HG02852 (cell line): Measurements from ENCODE around the gene MS4A18.
"Not testable (repeated sequence)": the region's sequence is repeated elsewhere in the genome, so short reads cannot be mapped to it uniquely, and the experiment has no call there.

ENCODE experiments used
- ATAC-seq: cut with Tn5 transposase; IDR thresholded peaks from one replicate; pipeline ENCODE4 v1.9.1; 2021; ENCODE audit warnings: mild to moderate bottlenecking, moderate library complexity; ENCODE audit not compliant: unreplicated experiment

The MS4A18 gene

GRCh38 chr11:60734279-60734678, 9.8 kb downstream of the MS4A18 start:
- no peak for ATAC-seq

- no peak for ATAC-seq
These were observed 14.6 kb downstream of the MS4A18 start for GRCh38 chr11:60739114-60739513.

- ATAC-seq, result no peak
These were observed 16.1 kb downstream of the MS4A18 start for GRCh38 chr11:60740573-60740972.

- no peak for ATAC-seq
These were observed 16.9 kb downstream of the MS4A18 start for GRCh38 chr11:60741421-60741820.

- no peak for ATAC-seq
These were observed 18.5 kb downstream of the MS4A18 start for GRCh38 chr11:60743058-60743457.

GRCh38 chr11:60744114-60744513, 19.6 kb downstream of the MS4A18 start:
- ATAC-seq, result no peak

- no peak for ATAC-seq
These were observed 22.9 kb downstream of the MS4A18 start for GRCh38 chr11:60747359-60747873.

GRCh38 chr11:60748225-60748624, 23.7 kb downstream of the MS4A18 start:
- no peak for ATAC-seq

GRCh38 chr11:60748821-60749220, 24.3 kb downstream of the MS4A18 start:
- no peak for ATAC-seq

- ATAC-seq, result no peak
These were observed 26.4 kb downstream of the MS4A18 start for GRCh38 chr11:60750911-60751310.

- ATAC-seq, result no peak
These were observed 28.8 kb downstream of the MS4A18 start for GRCh38 chr11:60753309-60753708.

GRCh38 chr11:60754887-60755286, 30.4 kb downstream of the MS4A18 start:
- ATAC-seq, result no peak

- no peak for ATAC-seq
These were observed 31.9 kb downstream of the MS4A18 start, which contains the start of gene MS4A15 for GRCh38 chr11:60756307-60757032. TSS of gene MS4A15 (plus strand) at chr11:60756867. CDS start at chr11:60763734, 6,867 bp downstream.

GRCh38 chr11:60757231-60757800, 32.8 kb downstream of the MS4A18 start:
- no peak for ATAC-seq

GRCh38 chr11:60758671-60759070, 34.2 kb downstream of the MS4A18 start:
- not testable (repeated sequence) for ATAC-seq

GRCh38 chr11:60759438-60760225, 35.1 kb downstream of the MS4A18 start:
- ATAC-seq, result not testable (repeated sequence)

GRCh38 chr11:60761436-60762190, 37.1 kb downstream of the MS4A18 start:
- peak; percentile 27 for ATAC-seq

GRCh38 chr11:60762851-60763691, 38.6 kb downstream of the MS4A18 start:
- ATAC-seq, result peak; percentile 56

- ATAC-seq, result peak; percentile 34
These were observed 39.3 kb downstream of the MS4A18 start for GRCh38 chr11:60763692-60764369.
